SHP77 treated with DMSO at 0.1 percent for 48 hours (cell line): ENCODE results near the gene ARF6.
"Not testable (repeated sequence)": the region's sequence is repeated elsewhere in the genome, so short reads cannot be mapped to it uniquely, and the experiment has no call there.

Source experiments
- DNase-seq: peaks from one replicate; lab custom pipeline; 2025; lab: John Stamatoyannopoulos, UW

Gene ARF6

DNA sequence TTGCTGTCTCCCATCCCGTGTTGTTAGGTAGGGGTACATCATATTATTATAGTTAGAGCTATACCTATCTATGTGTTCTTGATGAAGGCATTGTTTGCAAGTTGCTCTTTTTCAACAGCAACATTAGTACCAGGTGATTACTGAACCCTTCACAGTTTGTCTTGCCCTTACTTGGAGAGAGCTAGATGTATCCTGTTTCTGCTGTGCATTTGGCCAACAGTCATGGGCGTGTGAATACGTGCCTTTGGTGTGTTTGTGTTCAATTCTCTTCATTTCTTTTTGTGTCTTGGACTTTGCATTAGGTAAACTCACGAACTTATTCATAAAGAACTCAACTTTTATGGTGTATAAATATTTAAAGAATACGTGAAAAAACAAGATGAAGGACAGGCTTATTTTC lies 14.3 kb downstream of the ARF6 start:
- DNase-seq = no peak

DNA sequence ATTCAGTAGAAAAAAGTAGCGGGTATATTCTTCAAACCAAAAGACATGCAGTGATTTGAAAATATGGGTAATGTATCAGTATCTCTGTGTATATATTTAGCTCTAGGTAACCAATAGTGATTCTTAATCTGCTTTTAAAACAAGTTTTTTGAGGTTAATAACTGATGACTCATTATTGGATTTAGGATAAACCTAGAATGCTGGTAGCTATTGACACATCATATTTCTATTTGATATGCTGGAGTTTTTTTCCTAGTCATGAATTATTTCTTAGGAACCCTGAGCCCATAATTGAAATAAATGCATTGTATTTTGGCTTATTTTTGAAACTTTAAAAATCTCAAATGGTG lies 15.5 kb downstream of the ARF6 start:
- DNase-seq = no peak

DNA sequence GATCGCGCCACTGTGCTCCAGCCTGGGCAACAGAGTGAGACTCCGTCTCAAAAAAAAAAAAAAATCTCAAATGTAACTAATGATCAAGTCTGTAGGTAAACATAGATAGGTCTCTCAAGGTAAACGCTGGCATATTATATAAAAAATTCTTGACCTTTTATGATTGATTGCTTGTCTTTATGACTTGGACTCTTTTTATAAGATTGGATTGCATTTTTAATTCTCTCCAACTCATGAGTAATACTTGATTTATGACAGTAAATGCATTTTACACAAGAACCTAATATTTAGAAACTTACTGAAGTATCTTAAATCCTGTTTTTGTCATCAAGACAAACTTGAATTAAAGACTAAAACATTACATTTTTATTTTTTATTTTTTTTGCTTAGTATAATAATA lies 16.1 kb downstream of the ARF6 start:
- DNase-seq = no peak

GRCh38 chr14:49915085-49915484 lies 22.2 kb downstream of the ARF6 start:
- DNase-seq = no peak

DNA sequence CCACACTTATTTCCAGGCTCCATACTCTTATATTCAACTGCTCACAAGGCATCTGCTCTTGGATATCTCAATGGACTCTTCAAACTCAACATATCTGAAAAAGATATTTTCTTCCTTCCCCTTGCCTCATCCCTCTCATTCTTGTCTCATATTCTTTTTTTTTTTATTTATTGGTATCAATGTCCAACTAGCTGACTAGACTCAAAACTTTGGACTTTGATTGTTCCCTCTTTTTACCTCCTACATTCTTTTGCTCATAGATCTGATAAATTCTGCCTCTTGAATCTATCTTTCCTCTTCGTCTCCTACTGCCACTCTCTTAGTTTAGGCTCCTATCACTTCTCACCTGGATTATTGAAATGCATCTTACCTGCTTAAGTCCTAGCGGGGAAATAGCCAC lies 25.8 kb downstream of the ARF6 start:
- no peak for DNase-seq

DNA sequence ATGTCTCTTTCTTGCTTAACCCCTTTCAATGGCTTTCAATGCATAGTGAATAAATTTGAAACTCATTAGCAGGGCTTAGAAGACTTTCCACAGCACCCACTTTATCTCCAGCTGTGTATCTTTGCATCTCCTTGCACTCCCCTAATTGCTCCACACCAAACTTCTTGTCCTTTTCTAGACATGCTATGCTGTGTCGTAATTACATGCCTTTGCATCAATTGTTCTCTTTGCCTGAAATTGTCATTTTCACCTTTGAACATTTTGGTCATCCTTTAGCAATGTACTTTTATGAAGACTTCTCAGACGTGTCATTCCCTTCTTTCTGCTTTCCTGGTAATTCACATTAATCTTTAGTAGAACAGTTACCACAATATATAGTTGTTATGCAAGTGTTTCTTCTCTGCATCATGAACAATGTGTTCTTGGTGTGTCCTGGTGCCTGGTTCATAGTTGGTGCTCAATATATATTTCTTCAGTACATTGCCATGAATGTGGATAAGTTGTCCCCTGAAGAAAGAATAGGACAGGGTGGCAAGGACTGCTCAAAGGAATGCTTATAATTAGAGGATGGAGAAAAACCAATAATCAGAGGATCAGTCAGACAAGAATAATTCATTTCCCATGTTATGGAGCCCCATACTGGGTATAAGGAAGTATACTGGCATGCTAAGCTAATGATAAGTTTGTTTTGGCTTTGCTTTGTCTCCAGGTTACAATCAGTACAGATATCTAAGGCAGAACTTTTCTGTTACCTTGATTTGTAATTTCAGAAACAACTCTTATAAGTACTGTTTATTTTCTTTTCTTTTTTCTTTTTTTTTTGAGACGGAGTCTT lies 27.2 kb downstream of the ARF6 start:
- DNase-seq = no peak

- DNase-seq = no peak
Observed at GRCh38 chr14:49920935-49921334, 28.1 kb downstream of the ARF6 start.

- DNase-seq = no peak
Observed at GRCh38 chr14:49921401-49921800, 28.5 kb downstream of the ARF6 start.

DNA sequence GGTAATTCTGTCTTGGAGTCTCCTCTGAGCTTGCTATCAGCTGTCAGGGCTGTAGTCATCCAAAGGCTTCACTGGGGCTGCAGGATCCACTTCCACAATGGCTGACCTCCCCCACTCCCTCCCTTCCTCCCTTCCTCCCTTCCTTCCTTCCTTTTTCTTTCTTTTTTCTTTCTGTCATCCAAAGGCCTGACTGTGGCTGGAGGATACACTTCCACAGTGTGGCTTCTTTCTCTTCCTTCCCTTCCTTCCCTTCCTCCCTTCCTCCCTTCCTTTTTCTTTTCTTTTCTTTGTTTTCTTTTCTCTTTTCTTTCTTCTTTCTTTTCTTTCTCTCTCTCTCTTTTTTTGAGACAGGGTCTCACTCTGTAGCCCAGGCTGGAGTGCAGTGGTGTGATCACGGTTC lies 30.6 kb downstream of the ARF6 start:
- DNase-seq = no peak

DNA sequence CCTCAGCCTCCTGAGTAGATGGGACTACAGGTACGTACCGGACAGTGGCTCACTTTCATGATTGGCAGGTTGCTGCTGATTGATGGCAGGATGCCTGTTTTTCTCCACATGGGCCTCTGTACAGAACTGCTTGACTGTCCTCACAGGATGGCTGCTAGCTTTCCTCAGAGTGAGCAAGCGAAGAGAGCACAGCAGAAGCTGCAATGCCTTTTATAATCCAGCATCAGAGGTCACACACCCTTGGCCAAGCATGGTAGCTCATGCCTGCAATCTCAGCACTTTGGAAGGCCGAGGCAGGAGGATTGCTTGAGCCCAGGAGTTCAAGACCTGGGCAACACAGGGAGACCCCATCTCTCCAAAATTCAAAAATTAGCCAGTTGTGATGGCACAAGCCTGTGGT lies 31.0 kb downstream of the ARF6 start:
- no peak for DNase-seq

DNA sequence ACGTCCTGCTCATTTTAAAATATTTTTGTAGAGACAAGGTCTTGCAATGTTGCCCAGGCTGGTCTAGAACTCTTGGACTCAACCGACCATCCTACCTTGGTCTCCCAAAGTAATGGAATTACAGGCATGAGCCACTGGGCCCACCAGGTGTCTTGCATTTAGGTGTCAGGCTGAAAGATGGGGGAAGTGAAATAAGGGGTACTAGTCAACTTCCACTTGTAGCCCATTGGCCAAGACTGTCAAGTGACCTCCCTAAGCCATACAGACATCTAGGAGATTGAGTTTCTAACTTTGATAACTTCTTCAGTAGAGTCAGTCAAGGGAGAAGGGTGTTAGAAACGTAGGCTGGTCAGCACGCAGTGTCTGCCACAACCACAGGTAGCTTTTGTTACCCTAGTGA lies 32.0 kb downstream of the ARF6 start:
- DNase-seq = no peak

- no peak for DNase-seq
Observed at GRCh38 chr14:49926803-49927202, 33.9 kb downstream of the ARF6 start.

- DNase-seq = no peak
Observed at GRCh38 chr14:49928015-49928414, 35.1 kb downstream of the ARF6 start.

- DNase-seq = no peak
Observed at GRCh38 chr14:49930720-49931119, 37.8 kb downstream of the ARF6 start.

- no peak for DNase-seq
Observed at GRCh38 chr14:49931523-49931922, 38.6 kb downstream of the ARF6 start.

DNA sequence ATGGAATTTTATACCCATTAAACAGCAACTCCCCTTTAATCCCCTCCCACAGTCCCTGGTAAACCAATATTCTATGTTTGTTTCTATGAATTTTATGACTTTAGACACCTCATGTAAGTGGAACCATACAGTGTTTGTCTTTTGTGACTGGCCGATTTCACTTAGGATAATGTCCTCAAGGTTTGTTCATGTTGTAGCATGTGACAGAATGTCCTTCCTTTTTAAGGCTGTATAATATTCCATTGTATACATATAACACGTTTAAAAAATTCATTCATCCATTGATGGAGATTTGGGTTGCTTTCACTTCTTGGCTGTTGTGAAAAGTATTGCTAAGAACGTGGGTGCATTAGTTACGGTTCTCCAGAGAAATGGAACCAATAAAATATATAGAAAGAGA lies 40.2 kb downstream of the ARF6 start:
- DNase-seq = no peak

DNA sequence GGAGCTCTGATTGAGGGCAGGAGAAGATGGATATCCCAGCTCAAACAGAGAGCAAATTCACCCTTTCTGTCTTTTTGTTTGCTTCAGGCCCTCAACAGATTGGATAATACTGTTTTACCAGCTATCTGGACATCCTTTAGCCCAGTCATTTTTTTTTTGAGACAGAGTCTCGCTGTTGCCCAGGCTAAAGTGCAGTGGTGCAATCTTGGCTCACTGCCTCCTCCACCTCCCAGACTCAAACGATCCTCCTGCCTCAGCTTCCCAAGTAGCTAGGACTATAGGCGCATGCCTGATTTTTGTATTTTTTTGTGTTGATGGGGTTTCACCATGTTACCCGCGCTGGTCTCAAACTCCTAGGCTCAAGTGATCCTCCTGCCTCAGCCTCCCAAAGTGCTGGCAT lies 40.8 kb downstream of the ARF6 start:
- DNase-seq = no peak

GRCh38 chr14:49934646-49935045 lies 41.8 kb downstream of the ARF6 start:
- DNase-seq = no peak

DNA sequence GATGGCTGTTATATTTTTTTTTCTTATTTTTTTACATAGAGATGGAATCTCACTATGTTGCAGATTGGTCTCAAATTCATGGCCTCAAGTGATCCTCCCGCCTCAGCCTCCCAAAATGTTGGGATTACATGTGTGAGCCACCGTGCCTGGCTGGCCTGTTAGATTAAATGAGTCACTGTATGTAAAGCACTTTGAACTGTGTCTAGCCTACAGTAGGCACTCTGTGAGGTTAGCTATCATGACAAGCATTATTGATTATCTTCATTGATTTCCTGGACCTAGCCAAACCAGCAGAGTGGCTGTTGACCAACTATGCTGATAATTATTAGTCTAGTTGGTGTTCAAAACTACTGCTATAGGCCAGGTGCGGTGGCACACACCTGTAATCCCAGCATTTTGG lies 42.6 kb downstream of the ARF6 start:
- DNase-seq = no peak

GRCh38 chr14:49936246-49936645 lies 43.4 kb downstream of the ARF6 start:
- DNase-seq = not testable (repeated sequence)

GRCh38 chr14:49936882-49937281 lies 44.0 kb downstream of the ARF6 start:
- not testable (repeated sequence) for DNase-seq

GRCh38 chr14:49939215-49939614 lies 46.3 kb downstream of the ARF6 start:
- not testable (repeated sequence) for DNase-seq

DNA sequence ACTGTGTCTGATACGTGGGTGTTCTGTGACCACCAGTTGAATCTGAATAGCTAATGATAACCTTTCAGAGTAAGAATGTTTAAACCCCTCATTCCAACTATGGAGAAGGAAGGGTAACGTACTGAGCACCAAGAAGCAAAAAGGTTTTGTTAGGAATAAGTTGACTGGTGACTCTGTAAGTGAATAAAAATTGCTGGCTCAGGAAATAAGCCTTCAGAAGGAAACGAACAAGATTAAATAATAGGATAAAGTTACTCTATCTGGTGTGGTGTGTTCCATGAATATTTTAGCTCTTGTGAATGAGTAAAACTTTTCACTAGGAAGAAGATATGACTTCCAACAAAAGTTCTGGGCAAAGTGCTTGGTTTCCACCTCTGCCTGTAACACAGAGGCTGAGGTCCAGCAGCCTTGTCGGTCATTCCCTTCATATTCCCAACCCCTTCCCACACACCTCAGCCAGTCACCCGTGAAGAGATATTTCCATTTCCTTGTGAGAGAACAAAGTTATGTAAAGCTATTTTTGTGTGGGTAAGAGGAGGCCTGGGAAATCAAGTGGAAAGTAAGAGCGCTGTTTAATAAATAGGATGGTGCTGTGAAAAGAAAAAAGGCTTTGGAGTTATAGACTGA lies 47.1 kb downstream of the ARF6 start:
- DNase-seq = no peak
